HG02623 (cell line): ENCODE measurements around the gene ZBTB20.

Experiments used
- ATAC-seq: cut with Tn5 transposase; IDR thresholded peaks from one replicate; pipeline ENCODE4 v1.9.1; 2021; ENCODE audit warnings: moderate library complexity; ENCODE audit not compliant: unreplicated experiment

The ZBTB20 gene

GRCh38 chr3:114393367-114394072 is 753.6 kb downstream of the ZBTB20 start:
- no peak for ATAC-seq

GRCh38 chr3:114392831-114393230 is 754.3 kb downstream of the ZBTB20 start:
- no peak for ATAC-seq

- no peak for ATAC-seq
These were observed 757.9 kb downstream of the ZBTB20 start for GRCh38 chr3:114389156-114389555.

- no peak for ATAC-seq
These were observed 762.6 kb downstream of the ZBTB20 start for GRCh38 chr3:114384558-114384903.

GRCh38 chr3:114383875-114384557 is 763.1 kb downstream of the ZBTB20 start:
- ATAC-seq: peak; percentile 85

GRCh38 chr3:114380233-114380651 is 766.8 kb downstream of the ZBTB20 start:
- ATAC-seq: no peak

- ATAC-seq: no peak
These were observed 767.8 kb downstream of the ZBTB20 start for GRCh38 chr3:114379266-114379665.

- ATAC-seq: no peak
These were observed 768.3 kb downstream of the ZBTB20 start for GRCh38 chr3:114378760-114379159.

GRCh38 chr3:114377426-114377825 is 769.7 kb downstream of the ZBTB20 start:
- no peak for ATAC-seq

- no peak for ATAC-seq
These were observed 770.4 kb downstream of the ZBTB20 start for GRCh38 chr3:114376516-114377185.

GRCh38 chr3:114375608-114376421 is 771.3 kb downstream of the ZBTB20 start:
- ATAC-seq: no peak

GRCh38 chr3:114374433-114374990 is 772.6 kb downstream of the ZBTB20 start:
- ATAC-seq: no peak

GRCh38 chr3:114370537-114371174 is 776.4 kb downstream of the ZBTB20 start:
- no peak for ATAC-seq

GRCh38 chr3:114365909-114366308 is 781.2 kb downstream of the ZBTB20 start:
- no peak for ATAC-seq

- ATAC-seq: no peak
These were observed 782.1 kb downstream of the ZBTB20 start for GRCh38 chr3:114364806-114365654.

- no peak for ATAC-seq
These were observed 783.4 kb downstream of the ZBTB20 start for GRCh38 chr3:114363554-114364202.

- ATAC-seq: no peak
These were observed 784.3 kb downstream of the ZBTB20 start for GRCh38 chr3:114362815-114363214.

- no peak for ATAC-seq
These were observed 785.7 kb downstream of the ZBTB20 start for GRCh38 chr3:114361391-114361790.

GRCh38 chr3:114356525-114356924 is 790.6 kb downstream of the ZBTB20 start:
- ATAC-seq: no peak
